ENCODE data around the gene REL.

DNA sequence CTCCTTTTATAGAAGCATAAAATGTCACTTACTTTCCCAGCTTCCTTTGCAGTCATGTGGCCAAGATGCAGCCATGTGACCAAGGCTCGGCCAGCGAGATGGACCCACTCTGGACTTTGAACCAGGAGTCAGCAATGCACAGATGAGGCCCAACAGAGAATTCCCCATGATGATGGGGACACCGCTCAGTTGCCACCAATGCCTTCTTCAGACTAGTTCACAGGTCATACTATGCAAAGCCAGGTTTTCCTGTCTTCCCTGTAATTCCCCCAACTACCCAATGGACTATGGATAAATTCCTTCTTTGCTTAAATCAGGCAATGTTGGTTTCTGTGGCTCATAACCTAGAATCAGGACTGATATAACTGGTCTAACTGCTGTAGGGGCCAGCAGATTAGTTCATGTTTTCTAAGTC is 22.5 kb upstream of the REL start:
- TF ChIP-seq, protein P1, sequence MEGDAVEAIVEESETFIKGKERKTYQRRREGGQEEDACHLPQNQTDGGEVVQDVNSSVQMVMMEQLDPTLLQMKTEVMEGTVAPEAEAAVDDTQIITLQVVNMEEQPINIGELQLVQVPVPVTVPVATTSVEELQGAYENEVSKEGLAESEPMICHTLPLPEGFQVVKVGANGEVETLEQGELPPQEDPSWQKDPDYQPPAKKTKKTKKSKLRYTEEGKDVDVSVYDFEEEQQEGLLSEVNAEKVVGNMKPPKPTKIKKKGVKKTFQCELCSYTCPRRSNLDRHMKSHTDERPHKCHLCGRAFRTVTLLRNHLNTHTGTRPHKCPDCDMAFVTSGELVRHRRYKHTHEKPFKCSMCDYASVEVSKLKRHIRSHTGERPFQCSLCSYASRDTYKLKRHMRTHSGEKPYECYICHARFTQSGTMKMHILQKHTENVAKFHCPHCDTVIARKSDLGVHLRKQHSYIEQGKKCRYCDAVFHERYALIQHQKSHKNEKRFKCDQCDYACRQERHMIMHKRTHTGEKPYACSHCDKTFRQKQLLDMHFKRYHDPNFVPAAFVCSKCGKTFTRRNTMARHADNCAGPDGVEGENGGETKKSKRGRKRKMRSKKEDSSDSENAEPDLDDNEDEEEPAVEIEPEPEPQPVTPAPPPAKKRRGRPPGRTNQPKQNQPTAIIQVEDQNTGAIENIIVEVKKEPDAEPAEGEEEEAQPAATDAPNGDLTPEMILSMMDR (IDR thresholded peaks at IDR 0.05) = no peak
- no peak for TF ChIP-seq POLR2A (IDR thresholded peaks at IDR 0.05)
- TF ChIP-seq EP300 (IDR thresholded peaks at IDR 0.05) = no peak

Data from tibial nerve (tissue), 4 donors.